A549 (cell line): ENCODE data around the gene PATJ.

Experiments
- CEBPB ChIP-seq, 2 experiments: fragments of >200 bp in 1 of 2; sonication (Bioruptor Twin) in 1 of 2; formaldehyde crosslinking in 1 of 2; IDR thresholded peaks; 2 replicates each; pipeline ENCODE4 v1.6.1; 2012 to 2016
- JUN ChIP-seq, 2 experiments: fragments of >200 bp; sonication (Bioruptor Twin); formaldehyde crosslinking; IDR thresholded peaks; 2 replicates in 1 of 2; 3 replicates in 1 of 2; pipeline ENCODE4 v1.6.1; 2016 to 2017
- POLR2A ChIP-seq: IDR thresholded peaks from 2 replicates; pipeline ENCODE4 v1.6.1; 2012; ENCODE audit warnings: mild to moderate bottlenecking, low read length
- RARB ChIP-seq: fragments of 250-450 bp; sonication (Bioruptor Pico); IDR thresholded peaks from 2 replicates; pipeline ENCODE4 v1.8.0; 2021; ENCODE audit warnings: mild to moderate bottlenecking, moderate library complexity
- RFX5 ChIP-seq: fragments of 450-650 bp; IDR thresholded peaks from 2 replicates; pipeline ENCODE4 v1.7.1; 2014; ENCODE audit warnings: antibody characterized with exemption, mild to moderate bottlenecking, moderate library complexity
- SMC3 ChIP-seq: fragments of >200 bp; sonication (Bioruptor Twin); formaldehyde crosslinking; IDR thresholded peaks from 3 replicates; pipeline ENCODE4 v1.6.1; 2018; ENCODE audit warnings: inconsistent platforms
- TP53 ChIP-seq: fragments of 250-450 bp; sonication (Bioruptor Pico); IDR thresholded peaks from 2 replicates; pipeline ENCODE4 v1.5.0; 2021; ENCODE audit warnings: mild to moderate bottlenecking, moderate library complexity
- ZNF302 ChIP-seq: fragments of 250-450 bp; sonication (Bioruptor Pico); IDR thresholded peaks from 2 replicates; pipeline ENCODE4 v1.9.0; 2021; ENCODE audit warnings: inconsistent platforms, mild to moderate bottlenecking, moderate library complexity
- TF ChIP-seq, protein P1 (sequence below): fragments of >200 bp; sonication (Bioruptor Twin); formaldehyde crosslinking; IDR thresholded peaks from 3 replicates; pipeline ENCODE4 v1.5.1; 2016
- TF ChIP-seq, protein P2 (sequence below): fragments of 200-600 bp; sonication (generic); IDR thresholded peaks from 2 replicates; pipeline ENCODE4 v1.6.1; 2016; ENCODE audit warnings: antibody characterized with exemption, mild to moderate bottlenecking, moderate library complexity
- TF ChIP-seq, protein P3 (sequence below): IDR thresholded peaks from 2 replicates; pipeline ENCODE4 v1.6.1; 2012

DNA sequence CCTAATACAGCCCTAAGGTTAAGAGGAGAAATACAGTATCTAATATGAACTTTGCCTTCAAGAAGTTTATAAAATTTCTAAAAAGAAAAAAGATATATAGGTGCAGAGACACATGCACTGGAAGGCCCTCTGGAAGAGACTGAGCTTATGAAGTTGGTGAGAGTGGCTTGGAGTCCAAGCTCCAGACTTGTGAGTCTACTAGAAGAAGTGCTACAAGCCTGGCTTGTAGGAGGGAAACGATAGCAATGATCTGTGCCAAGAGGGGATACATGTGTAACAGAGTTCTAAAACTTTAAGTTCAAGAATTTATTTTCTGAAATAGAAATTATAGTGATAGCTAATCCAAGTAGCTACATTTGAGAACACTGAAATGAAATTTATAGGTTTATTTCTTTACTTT is 213.0 kb downstream of the PATJ start:
- TF ChIP-seq, protein P1, sequence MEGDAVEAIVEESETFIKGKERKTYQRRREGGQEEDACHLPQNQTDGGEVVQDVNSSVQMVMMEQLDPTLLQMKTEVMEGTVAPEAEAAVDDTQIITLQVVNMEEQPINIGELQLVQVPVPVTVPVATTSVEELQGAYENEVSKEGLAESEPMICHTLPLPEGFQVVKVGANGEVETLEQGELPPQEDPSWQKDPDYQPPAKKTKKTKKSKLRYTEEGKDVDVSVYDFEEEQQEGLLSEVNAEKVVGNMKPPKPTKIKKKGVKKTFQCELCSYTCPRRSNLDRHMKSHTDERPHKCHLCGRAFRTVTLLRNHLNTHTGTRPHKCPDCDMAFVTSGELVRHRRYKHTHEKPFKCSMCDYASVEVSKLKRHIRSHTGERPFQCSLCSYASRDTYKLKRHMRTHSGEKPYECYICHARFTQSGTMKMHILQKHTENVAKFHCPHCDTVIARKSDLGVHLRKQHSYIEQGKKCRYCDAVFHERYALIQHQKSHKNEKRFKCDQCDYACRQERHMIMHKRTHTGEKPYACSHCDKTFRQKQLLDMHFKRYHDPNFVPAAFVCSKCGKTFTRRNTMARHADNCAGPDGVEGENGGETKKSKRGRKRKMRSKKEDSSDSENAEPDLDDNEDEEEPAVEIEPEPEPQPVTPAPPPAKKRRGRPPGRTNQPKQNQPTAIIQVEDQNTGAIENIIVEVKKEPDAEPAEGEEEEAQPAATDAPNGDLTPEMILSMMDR: no peak
- TF ChIP-seq POLR2A (no peak), RARB (CRISPR knock-in tag) (no peak), JUN (IDR thresholded peaks at IDR 0.05) (no peak), CEBPB (IDR thresholded peaks at IDR 0.05) (no peak), TP53 (CRISPR knock-in tag) (no peak), SMC3 (no peak), RFX5 (no peak), ZNF302 (CRISPR knock-in tag) (no peak)
- TF ChIP-seq, protein P2, sequence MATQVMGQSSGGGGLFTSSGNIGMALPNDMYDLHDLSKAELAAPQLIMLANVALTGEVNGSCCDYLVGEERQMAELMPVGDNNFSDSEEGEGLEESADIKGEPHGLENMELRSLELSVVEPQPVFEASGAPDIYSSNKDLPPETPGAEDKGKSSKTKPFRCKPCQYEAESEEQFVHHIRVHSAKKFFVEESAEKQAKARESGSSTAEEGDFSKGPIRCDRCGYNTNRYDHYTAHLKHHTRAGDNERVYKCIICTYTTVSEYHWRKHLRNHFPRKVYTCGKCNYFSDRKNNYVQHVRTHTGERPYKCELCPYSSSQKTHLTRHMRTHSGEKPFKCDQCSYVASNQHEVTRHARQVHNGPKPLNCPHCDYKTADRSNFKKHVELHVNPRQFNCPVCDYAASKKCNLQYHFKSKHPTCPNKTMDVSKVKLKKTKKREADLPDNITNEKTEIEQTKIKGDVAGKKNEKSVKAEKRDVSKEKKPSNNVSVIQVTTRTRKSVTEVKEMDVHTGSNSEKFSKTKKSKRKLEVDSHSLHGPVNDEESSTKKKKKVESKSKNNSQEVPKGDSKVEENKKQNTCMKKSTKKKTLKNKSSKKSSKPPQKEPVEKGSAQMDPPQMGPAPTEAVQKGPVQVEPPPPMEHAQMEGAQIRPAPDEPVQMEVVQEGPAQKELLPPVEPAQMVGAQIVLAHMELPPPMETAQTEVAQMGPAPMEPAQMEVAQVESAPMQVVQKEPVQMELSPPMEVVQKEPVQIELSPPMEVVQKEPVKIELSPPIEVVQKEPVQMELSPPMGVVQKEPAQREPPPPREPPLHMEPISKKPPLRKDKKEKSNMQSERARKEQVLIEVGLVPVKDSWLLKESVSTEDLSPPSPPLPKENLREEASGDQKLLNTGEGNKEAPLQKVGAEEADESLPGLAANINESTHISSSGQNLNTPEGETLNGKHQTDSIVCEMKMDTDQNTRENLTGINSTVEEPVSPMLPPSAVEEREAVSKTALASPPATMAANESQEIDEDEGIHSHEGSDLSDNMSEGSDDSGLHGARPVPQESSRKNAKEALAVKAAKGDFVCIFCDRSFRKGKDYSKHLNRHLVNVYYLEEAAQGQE: no peak
- TF ChIP-seq, protein P3, sequence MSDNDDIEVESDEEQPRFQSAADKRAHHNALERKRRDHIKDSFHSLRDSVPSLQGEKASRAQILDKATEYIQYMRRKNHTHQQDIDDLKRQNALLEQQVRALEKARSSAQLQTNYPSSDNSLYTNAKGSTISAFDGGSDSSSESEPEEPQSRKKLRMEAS: no peak
